SK-MEL-5 (cell line): Measurements from ENCODE around the gene NPAS4. TPM values are rescaled to one million over a fixed set of nuclear protein-coding genes. Genes with fewer than 3 reads are reported as not detected.
"Not testable (repeated sequence)": the region's sequence is repeated elsewhere in the genome, so short reads cannot be mapped to it uniquely, and the experiment has no call there.

Experiments used
- DNase-seq: peaks from one replicate; pipeline ENCODE4 v3.0.0-alpha.2; 2016; ENCODE audit warnings: low read depth, low spot score
- in situ Hi-C: cut with HindIII; loops from 2 replicates; pipeline ENCODE4 v1.10.0; 2016; ENCODE audit warnings: low sequenced_read_pairs, high pct_unique_total_duplicates, low pct_unique_long_range_greater_than_20kb
- polyA plus RNA-seq, 2 experiments: library from polyadenylated mRNA; depleted of rRNA; stranded (reverse); fragments of >200 nt; gene quantifications; 2 replicates each; pipeline ENCODE4 v1.2.3, GENCODE V29; 2015
- total RNA-seq: library from RNA; depleted of rRNA; stranded (reverse); fragments of >200 nt; shearing (Covaris generic); gene quantifications from 2 replicates; pipeline ENCODE4 v1.2.3, GENCODE V29; 2014; rRNA removed

Gene NPAS4
- not detected in 2 replicates for total RNA-seq
- polyA plus RNA-seq (2015; cell fraction: cytosol; rRNA removed): not detected in 2 replicates
- polyA plus RNA-seq (2015; cell fraction: nucleus; rRNA removed): not detected in 2 replicates

DNA sequence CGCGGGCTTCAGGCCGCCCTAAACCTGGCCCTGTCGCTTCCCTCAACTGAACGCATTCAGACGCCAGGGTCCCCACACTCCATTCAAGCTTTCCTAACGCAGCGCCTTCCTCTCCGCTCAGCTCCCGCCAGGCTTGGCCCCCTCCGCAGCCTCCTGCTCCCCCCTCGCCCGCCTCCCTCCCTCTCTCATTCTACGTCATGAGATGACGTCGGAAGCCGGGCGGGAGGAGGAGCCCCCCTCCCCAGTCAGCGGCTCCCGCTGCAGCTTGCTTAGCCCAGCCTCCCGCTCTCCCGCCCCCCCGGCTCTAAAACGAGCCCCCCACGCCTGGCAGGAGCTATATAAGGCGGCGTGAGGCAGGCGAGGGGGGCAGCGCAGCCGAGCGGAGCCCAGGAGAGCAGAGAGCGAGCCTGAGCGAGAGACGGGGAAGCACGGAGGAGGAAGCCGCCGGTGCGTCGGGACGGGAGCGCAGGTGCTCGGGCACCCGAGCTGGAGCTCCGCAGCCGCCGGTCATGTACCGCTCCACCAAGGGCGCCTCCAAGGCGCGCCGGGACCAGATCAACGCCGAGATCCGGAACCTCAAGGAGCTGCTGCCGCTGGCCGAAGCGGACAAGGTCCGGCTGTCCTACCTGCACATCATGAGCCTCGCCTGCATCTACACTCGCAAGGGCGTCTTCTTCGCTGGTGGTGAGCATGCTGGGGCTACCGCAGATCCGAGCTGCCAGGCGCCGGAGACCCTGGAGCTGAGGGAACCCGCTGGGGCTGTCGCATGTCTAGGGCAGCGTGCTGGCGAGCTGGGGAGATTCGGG, at the start of gene NPAS4:
TSS of gene NPAS4 (plus strand) at position 365 of the 806 bp plus-strand sequence. CDS start at position 510, 145 bp downstream.
- DNase-seq: no peak
- in situ Hi-C loops: no loop called here

DNA sequence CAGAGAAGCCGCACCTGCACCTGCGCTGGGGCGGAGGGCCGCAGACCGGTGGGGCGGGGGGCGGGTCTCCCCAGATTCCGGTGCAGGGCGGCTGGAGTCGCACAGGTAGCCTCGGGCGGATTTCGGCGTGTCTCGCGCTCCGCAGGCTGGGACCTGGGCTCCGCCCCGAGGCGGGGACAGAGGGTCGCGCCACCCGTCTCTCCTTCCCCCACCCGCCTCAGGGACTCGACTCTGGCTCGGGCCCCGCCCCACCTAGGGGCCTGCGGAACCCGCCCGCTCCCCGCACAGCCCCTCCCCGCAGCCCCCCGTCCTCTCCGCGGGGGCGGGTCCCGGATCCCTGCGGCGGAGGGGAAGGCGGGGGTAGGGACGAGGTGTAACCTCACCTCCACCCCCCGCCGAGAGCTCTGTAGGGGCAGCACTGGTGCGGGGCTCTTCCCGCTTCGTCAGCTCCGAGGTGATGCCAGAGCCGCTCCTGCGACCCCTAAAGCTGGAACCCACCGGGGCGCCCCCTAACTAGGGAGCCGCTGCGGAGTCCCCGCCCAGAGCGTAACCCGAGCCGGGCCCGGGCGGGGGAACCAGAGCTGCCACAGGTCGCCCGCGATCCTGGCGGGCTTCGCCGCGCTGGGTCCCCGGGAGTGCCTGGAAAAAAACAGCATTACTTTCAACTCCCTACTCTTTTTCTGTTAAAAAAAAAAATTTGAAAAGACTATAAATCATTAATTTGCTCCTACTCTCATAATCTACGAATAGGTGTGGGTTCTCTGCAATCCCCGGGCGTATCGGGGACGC, 49.0 kb upstream of the NPAS4 start, which contains the start of gene SLC29A2:
TSS of gene SLC29A2 (minus strand) at position 134 of the 789 bp plus-strand sequence. CDS start 169 bp downstream, outside the sequence.
- DNase-seq: peak; percentile 32
- in situ Hi-C loops: no loop called here

DNA sequence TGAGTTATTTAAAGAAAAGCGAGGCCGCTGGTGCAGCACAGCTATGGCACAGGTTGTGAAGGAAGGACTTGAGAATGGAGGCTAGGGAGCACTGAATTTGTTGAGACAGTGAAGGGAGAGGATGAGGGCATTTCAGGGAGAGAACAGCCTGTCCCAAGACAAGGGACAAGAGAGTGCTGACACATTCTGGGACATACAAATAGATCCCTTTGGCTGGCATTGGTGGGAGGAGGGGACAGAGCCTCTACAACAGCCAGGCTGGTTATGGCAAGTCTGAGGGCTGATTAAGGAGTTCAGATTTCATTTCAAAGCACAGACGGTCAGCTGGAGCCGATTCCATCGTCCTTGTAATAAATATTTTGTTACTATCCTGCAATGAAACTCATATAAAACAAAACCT, 47.6 kb upstream of the NPAS4 start:
- in situ Hi-C loops: no loop called here
- no peak for DNase-seq

DNA sequence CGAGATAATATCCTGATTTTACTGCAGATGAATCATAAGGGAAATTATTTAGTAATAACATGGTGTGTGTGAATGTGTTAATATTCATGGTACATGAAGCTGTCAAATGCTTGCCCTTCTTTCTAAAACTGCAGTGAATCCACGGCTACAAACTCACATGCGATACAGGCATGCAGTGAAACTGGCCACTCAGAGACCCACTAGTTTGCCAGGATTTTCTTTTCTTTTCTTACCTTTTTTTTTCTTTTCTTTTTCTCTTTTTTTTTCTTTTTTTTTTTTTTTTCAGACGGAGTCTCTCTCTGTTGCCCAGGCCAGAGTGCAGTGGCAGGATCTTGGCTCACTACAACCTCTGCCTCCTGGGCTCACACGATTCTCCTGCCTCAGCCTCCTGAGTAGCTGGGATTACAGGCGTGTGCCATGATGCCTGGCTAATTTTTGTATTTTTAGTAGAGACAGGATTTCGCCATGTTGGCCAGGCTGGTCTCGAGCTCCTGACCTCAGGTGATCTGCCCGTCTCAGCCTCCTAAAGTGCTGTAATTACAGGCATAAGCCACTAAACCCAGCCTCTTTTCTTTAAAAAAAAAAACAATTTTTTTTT, 47.0 kb upstream of the NPAS4 start:
- DNase-seq, in situ Hi-C loops: not testable (repeated sequence)

DNA sequence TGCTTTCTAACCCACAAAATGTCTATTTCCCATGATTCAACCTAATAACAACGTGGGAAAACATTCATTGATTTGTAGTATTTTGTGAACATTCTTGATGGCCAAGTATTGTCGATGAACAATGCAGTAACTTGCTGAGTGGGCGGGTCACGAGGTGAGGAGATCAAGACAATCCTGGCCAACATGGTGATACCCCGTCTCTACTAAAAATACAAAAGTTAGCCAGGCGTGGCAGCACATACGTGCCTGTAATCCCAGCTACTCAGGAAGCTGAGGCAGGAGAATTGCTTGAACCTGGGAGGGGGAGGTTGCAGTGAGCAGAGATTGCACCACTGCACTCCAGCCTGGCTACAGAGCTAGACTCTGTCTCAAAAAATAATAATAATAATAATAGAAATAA, 40.6 kb upstream of the NPAS4 start:
- DNase-seq, in situ Hi-C loops: not testable (repeated sequence)

DNA sequence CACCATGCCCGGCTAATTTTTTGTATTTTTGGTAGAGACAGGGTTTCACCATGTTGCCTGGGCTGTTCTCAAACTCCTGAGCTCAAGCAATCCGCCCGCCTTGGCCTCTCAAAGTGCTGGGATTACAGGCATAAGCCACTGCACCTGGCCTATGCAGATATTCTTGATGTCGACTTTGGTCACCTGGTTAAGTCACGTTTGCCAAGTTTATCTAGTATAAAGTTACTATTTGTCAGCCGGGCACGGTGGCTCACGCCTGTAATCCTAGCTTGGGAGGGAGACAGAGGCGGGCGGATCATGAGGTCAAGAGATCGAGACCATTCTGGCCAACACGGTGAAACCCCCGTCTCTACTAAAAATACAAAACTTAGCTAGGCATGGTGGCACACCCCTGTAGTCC, 36.5 kb upstream of the NPAS4 start:
- in situ Hi-C loops: not testable (repeated sequence)

DNA sequence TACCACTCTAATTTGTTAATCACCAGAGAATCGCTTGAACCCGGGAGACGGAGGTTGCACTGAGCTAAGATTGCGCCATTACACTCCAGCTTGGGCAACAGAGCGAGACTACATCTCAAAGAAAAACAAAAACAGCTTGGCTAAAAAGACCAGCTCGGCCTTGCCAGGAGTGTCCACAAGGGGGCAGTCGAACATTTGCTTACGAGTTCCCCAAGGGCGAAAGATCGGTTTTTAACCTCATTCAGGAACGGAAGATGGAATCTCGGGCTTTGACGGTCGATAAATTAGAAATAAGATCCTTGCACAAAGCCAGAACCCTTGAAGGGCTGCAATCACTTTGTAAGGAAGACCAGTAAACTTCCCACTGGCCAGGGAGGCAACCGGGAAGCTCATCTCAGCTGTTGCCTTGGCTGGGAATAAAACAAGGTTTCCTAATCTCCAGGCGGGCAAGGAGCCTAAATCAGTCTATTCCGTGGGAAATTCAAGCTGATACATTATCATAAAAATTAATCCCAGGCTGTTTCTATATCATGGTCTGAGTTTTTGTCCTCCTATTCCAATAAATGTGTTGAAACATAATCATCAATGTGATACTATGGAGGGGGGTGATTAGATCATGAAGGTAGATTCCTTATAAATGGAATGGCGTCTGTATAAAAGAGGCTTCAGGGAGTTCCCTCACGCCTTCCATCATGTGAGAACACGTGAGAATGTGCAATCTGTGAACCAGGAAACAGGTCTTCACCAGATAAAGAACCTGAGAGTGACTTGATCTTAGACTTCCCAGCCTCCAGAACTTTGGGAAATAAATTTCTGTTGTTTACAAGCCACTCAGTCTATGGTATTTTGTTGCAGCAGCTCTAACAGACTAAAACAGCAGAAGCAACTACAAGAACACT, 34.4 kb upstream of the NPAS4 start:
- DNase-seq: peak; percentile 85
- in situ Hi-C loops: no loop called here

More for the DNA sequence above, 36.5 kb upstream of the NPAS4 start:
- not testable (repeated sequence) for DNase-seq

DNA sequence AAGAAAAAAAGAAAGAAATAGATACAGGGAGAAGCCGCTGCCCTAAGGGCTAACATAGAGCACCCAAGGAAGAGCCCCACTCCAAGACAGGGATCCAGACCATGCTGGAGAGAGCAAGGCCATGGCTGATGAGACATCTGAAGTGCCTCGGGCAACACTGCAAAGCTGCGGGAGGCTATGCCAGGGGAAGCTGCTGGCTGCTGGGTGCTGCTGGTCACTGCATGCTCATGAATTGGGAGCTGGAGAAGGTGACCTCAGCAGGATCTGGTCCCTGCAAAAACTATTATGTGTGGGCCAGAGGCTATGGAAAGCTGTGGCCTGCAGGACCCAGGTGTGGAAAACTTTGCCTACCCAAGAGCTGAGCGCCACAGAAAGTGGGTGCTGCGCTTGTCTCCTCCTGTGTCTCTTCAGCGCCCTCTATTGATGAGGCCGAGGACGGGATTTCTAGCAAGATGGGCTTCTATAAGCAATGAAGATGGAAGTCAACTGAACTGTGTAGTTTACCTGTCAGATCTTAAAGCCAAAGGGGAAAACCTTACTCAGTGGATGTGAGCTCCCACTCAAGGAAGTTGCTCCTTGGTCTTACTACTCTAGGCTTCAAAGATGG, 32.0 kb upstream of the NPAS4 start:
- in situ Hi-C loops: no loop called here
- peak; percentile 81 for DNase-seq

DNA sequence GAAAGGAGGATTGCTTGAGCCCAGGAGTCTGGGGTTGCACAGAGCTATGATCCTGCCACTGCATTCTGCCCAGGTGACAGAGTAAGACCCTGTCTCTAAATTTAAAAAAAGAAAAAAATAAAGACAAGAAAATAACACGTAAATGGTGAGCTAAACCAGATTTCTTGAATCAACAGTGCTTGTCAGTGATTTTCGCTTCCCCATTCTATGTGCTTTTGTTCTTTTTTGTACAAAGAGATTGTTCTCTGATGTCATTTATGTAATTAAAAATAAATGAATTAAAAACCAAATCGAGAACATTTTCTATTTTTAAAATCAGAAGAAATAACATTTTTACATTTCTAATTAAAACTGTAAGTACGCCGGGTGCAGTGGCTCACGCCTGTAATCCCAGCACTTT, 29.5 kb upstream of the NPAS4 start:
- in situ Hi-C loops: no loop called here

DNA sequence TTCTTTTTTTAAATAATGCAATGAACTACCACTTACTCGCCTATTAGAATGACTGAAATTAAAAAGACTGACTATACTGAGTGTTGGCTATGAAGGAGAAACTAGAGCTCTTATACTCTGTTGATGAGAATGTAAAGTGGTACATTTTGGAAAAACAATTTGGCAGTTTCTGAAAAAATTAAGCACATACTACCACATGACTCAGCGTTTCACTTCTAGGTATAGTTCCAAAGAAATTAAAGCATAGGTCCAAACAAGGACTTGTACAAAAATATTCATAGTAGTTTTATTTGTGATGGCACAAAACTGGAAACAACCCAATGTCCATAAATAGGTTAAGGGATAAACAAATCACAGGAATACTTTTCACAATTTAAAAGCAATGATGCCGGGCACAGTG, 26.9 kb upstream of the NPAS4 start:
- no peak for DNase-seq
- in situ Hi-C loops: no loop called here

More for the DNA sequence above, 29.5 kb upstream of the NPAS4 start:
- no peak for DNase-seq

DNA sequence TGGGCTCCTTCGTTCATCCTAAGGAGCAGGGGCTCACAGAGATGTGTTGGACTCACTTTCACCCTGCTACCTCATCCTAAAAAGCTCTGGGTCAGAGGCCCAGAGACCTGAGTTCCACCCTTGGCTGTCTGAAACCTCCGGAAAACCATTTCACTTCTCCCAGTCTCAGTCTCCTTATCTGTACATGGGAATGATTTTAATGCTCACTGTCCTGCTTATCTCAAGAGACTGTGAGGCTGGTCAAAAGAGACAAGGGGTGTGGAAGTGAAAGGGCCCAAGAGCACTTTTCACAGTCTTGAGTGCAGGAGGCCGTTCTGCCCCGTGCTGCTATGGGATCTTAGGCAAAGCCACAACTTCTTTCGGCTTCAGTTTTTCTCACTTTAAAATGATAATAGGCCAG, 13.2 kb upstream of the NPAS4 start:
- in situ Hi-C loops: no loop called here
- no peak for DNase-seq

DNA sequence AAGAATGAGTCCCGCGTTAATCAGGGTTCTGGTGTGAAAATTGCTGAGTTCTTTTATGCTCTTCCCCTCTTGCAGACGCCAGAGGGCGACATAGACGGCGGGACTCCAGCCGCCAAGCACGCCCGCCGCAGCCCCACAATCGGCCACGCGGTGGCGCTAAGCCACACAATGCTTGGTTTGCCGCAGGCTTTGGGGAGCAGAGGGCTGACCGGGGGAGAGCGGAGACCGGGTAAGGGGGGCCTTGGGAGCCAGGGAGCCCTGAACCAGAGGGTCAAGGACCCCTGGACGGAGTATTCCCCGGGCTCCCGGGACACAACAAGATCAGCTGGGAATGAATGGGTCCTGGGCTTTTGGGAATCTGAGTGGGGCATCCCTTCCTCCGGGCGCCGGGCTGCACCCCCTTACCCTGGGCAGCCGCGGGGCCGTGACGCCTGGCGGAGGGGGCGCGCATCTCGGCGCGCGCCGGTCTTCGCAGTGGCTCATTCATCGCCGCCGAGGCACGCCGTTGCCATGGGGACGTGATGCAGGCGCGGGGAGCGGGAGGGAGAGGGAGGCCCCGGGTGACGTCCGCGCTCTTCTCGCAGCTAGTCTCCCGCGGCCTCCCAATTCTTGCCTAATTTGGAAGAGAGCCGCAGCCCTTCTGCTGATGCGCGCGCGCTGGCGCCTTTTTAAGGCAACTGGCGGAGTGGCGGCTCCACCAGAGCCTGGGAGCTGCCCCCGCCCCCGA, 12.2 kb upstream of the NPAS4 start:
- in situ Hi-C loops: no loop called here

DNA sequence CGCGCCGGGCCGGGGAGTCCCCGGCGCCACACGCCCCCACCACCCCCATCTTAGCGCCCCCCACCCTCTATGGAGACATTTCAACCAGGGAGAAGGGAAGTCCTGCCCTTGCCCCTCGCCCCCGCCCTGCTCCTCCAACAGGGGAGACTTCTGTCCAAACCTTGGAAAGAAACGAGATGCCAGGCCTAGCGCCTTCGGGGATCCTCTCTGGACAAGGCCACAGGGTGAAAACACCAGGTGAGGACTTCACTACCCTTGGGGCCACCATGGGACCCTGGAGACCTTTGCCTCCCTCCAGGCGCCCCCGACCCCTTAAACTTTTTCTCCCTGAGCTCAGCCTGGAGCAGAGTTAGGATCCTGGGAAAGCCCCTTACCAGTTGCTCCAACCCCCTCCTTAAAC, 11.6 kb upstream of the NPAS4 start:
- in situ Hi-C loops: no loop called here
- DNase-seq: no peak

More for the DNA sequence above, 12.2 kb upstream of the NPAS4 start:
- peak; percentile 74 for DNase-seq

DNA sequence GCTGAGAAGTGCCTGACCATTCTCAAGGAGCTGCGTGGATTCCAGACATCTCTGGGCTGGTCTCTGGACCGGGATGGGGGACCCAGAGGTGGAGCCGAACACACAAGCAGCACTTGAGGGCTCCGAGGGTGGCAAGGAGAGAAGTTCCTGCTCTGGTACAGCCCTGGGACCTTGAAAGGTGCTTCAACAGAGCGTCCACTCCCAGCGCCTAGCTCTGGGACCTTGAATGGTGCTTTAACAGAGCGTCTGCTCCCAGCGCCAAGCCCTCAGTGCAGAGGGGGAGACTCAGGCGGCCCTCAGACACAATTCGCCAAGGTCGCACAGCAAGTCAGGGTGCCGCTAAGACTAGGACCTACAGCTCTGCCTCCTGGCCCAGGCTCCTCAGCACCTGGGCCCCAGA, 10.6 kb upstream of the NPAS4 start:
- no peak for DNase-seq
- in situ Hi-C loops: no loop called here

DNA sequence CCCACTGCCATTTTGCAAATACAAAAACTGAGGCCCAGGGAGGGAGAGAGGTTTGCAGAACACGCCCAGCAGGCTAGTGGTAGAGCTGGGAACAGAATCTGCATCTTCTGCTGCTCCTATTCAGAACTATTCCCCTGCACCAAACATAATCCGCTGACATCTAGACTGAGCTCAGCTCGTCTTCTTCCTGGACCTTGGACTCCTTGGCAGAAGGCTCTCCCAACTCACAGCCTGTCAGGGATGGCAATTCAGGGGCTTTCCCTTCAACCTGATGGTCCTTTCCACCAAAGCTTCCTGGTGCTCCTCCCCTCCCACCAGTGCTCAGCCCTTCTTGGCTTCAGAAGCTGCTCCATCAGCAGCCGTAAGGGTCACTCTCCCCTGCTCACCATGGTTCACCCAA, 9.5 kb upstream of the NPAS4 start:
- no peak for DNase-seq
- in situ Hi-C loops: no loop called here

DNA sequence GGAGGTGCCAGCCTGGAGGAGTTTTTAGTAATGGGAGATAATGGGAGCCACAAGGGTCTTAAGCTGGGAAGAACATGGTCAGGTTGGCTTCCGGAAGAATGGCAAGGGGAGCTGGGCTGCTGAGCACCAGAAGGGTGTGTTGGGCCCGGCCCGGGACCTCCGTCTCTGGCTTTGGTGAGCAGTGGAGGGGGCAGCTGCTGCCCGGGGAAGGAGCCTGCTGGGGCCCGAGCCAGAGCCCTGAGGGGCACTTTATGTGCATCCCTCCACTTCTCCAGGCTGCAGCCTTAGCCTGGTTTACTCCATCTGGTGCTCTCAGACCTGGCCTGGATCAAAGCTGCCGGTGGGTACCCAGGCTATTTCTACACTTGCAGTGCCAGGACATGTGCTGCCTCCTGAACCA, 8.7 kb upstream of the NPAS4 start:
- no peak for DNase-seq
- in situ Hi-C loops: no loop called here
